Natural killer cell (primary cell): ENCODE measurements around the gene NFKBIE. TPM values are rescaled to one million over a fixed set of nuclear protein-coding genes. Genes with fewer than 3 reads are reported as not detected.

Experiments
- ATAC-seq, 3 donors: fragments of 150-1000 bp in 2 of 3; fragments of 200-7000 bp in 1 of 3; cut with Tn5 transposase; 1 replicate in 1 of 3; 2 replicates in 2 of 3; pipeline ENCODE4 v1.10.0; 2021; ENCODE audit warnings: mild to moderate bottlenecking in 2 of 3, moderate library complexity in 2 of 3
- DNase-seq, 2 donors: peaks; one replicate each; pipeline versions ENCODE4 v3.0.0 to v3.0.0-alpha.2; 2013 to 2021; ENCODE audit warnings: mixed read lengths in 1 of 2
- H3K27ac ChIP-seq: one replicate; pipeline ENCODE4 v1.5.1; 2013; ENCODE audit warnings: mild to moderate bottlenecking, low read length
- H3K27me3 ChIP-seq: one replicate; pipeline ENCODE4 v1.6.1; 2013; ENCODE audit warnings: low read length; ENCODE audit not compliant: control insufficient read depth, insufficient read depth
- H3K36me3 ChIP-seq: one replicate; pipeline ENCODE4 v1.6.1; 2013; ENCODE audit warnings: low read length; ENCODE audit not compliant: control insufficient read depth, insufficient read depth
- H3K4me1 ChIP-seq: one replicate; pipeline ENCODE4 v1.6.1; 2013; ENCODE audit warnings: low read length; ENCODE audit not compliant: control insufficient read depth, insufficient read depth
- H3K4me3 ChIP-seq: one replicate; pipeline ENCODE4 v1.5.1; 2013; ENCODE audit warnings: low read length
- H3K9me3 ChIP-seq: one replicate; pipeline ENCODE4 v1.6.1; 2013; ENCODE audit warnings: low read length; ENCODE audit not compliant: control insufficient read depth, insufficient read depth
- H3K27ac Mint-ChIP-seq, 2 donors: one replicate each; pipeline ENCODE4 v1.8.0; 2022; ENCODE audit warnings: mild to moderate bottlenecking in 2 of 2, mixed read lengths in 2 of 2, moderate library complexity in 1 of 2
- H3K27me3 Mint-ChIP-seq, 2 donors: one replicate each; pipeline ENCODE4 v1.8.0; 2022; ENCODE audit warnings: low read depth in 2 of 2, mixed read lengths in 2 of 2
- H3K36me3 Mint-ChIP-seq: one replicate; pipeline ENCODE4 v1.8.0; 2022; ENCODE audit warnings: mixed read lengths
- H3K4me1 Mint-ChIP-seq, 2 donors: one replicate each; pipeline ENCODE4 v1.8.0; 2022; ENCODE audit warnings: mixed read lengths in 2 of 2
- H3K4me3 Mint-ChIP-seq: one replicate; pipeline ENCODE4 v1.8.0; 2022; ENCODE audit warnings: mild to moderate bottlenecking, moderate library complexity, mixed read lengths
- H3K9me3 Mint-ChIP-seq, 2 donors: one replicate each; pipeline ENCODE4 v1.8.0; 2022; ENCODE audit warnings: mixed read lengths in 2 of 2
- WGBS: methylation state at CpG from one replicate; pipeline ENCODE4 v1.1.7; 2013; ENCODE audit warnings: missing lambda C conversion rate; ENCODE audit not compliant: insufficient coverage; 5-methylcytosine and 5-hydroxymethylcytosine counted together
- intact Hi-C: fragments of 100-400 bp; cut with micrococcal nuclease; formaldehyde crosslinking; loops from one replicate; pipeline ENCODE4 v1.14.2; 2022
- total RNA-seq, 4 donors: library from RNA; stranded (reverse); fragments of 120-200 nt in 1 of 4; gene quantifications; one replicate each; pipeline versions ENCODE4 v1.2.3 to v1.2.4, GENCODE V29; 2013 to 2022
- TF ChIP-seq, protein P1 (sequence below): fragments of 200-600 bp; IDR thresholded peaks from one replicate; pipeline ENCODE4 v1.8.0; 2022; ENCODE audit warnings: antibody characterized with exemption

The NFKBIE gene
- total RNA-seq, 3 donors from 2014 or later (not counting 1 experiment from before 2014, with no cell fraction given) = 44.9 to 61.5 (median 56.4) TPM

DNA sequence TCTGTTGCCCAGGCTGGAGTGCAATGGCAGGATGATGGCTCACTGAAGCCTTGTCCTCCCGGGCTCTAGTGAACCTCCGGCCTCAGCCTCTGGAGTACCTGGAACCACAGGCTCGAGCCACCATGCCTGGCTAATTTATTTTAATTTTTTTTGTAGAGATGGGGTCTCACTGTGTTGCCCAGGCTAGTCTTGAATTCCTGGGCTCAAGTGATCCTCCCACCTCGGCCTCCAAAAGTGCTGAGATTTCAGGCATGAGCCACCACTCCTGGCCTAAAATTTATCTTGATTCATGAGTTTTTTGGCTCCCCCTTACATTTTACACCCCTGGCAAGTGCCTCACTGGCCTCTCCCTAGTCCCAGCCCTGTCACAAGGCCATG lies 44.4 kb downstream of the NFKBIE start:
- H3K27me3 Mint-ChIP-seq = peaks cover 0 to 8% of the 10 kb centered on the region in 2 donors
- Histone ChIP-seq H3K36me3 (no peaks in the 10 kb centered on the region), H3K27me3 (no peaks in the 10 kb centered on the region), H3K4me3 (no peak overlapping the region), H3K27ac (no peak overlapping the region), H3K4me1 (peaks cover 33% of the 10 kb centered on the region), H3K9me3 (no peaks in the 10 kb centered on the region)
- ATAC-seq = no peak
- H3K4me3 Mint-ChIP-seq = peak overlapping the region; percentile 37
- H3K27ac Mint-ChIP-seq = peak overlapping the region in 1 of 2 donors; percentile 65
- WGBS = 96% methylated on average over 4 of the region's 4 CpGs
- TF ChIP-seq, protein P1, sequence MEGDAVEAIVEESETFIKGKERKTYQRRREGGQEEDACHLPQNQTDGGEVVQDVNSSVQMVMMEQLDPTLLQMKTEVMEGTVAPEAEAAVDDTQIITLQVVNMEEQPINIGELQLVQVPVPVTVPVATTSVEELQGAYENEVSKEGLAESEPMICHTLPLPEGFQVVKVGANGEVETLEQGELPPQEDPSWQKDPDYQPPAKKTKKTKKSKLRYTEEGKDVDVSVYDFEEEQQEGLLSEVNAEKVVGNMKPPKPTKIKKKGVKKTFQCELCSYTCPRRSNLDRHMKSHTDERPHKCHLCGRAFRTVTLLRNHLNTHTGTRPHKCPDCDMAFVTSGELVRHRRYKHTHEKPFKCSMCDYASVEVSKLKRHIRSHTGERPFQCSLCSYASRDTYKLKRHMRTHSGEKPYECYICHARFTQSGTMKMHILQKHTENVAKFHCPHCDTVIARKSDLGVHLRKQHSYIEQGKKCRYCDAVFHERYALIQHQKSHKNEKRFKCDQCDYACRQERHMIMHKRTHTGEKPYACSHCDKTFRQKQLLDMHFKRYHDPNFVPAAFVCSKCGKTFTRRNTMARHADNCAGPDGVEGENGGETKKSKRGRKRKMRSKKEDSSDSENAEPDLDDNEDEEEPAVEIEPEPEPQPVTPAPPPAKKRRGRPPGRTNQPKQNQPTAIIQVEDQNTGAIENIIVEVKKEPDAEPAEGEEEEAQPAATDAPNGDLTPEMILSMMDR = no peak
- H3K4me1 Mint-ChIP-seq = peaks cover 16 to 37% of the 10 kb centered on the region in 2 donors
- no peaks in the 10 kb centered on the region for H3K36me3 Mint-ChIP-seq
- H3K9me3 Mint-ChIP-seq = no peaks in the 10 kb centered on the region
- no peak for DNase-seq
- intact Hi-C loops = loop anchor here (1.0 to 5.0 kb wide), 2 partner anchors 16 to 49 kb away; no protein-coding TSS in a partner anchor

DNA sequence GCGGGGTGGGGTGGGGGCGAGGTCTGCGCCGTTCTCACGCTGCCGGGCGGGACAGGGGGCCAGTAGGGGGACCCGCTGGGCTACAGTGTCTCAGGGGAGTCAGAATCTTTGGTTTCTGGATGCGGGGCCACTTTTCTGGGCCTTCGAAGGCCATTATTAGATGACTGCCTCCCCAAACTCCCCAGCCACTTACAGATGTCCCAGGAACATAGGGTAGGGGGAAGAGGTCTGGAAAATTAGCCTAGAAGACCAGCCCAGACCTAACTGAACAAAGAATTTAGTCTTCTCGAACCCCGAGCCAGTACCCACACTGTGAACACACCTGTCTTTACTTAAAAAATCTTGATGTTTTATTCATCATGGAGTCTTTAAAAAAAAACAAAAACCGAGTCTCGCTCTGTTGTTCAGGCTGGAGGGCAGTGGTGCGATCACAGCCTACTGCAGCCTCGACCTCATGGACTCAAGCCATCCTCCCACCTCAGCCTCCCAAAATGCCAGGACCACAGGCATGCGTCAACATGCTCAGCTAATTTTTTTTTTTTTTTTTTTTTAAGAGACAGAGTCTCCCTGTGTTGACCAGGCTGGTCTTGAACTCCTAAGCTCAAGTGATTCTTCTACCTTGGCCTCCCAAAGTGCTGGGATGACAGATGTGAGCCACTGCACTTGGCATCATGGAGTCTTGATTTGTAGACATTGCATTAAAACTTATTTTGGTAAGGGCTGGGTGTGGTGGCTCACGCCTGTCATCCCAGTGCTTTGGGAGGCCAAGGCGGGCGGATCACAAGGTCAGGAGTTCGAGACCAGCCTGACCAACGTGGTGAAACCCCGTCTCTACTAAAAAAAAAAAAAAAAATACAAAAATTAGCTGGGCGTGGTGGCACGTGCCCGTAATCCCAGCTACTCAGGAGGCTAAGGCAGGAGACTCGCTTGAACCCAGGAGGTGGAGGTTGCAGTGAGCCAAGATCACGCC lies 45.3 kb downstream of the NFKBIE start:
- Mint-ChIP-seq H3K4me1 (peaks cover 16 to 37% of the 10 kb centered on the region in 2 donors), H3K27me3 (peaks cover 0 to 8% of the 10 kb centered on the region in 2 donors), H3K27ac (peak overlapping the region in 1 of 2 donors; percentile 59), H3K4me3 (peak overlapping the region; percentile 25), H3K9me3 (no peaks in the 10 kb centered on the region), H3K36me3 (no peaks in the 10 kb centered on the region)
- intact Hi-C loops = loop anchor here (5.0 kb wide), 1 partner anchor 48 kb away; no protein-coding TSS in a partner anchor
- Histone ChIP-seq H3K9me3 (no peaks in the 10 kb centered on the region), H3K36me3 (no peaks in the 10 kb centered on the region), H3K4me1 (peaks cover 33% of the 10 kb centered on the region), H3K27ac (no peak overlapping the region), H3K27me3 (no peaks in the 10 kb centered on the region), H3K4me3 (no peak overlapping the region)
- DNase-seq = no peak
- TF ChIP-seq, protein P1 = no peak
- ATAC-seq = no peak
- WGBS = 60% methylated on average over 19 of the region's 28 CpGs

DNA sequence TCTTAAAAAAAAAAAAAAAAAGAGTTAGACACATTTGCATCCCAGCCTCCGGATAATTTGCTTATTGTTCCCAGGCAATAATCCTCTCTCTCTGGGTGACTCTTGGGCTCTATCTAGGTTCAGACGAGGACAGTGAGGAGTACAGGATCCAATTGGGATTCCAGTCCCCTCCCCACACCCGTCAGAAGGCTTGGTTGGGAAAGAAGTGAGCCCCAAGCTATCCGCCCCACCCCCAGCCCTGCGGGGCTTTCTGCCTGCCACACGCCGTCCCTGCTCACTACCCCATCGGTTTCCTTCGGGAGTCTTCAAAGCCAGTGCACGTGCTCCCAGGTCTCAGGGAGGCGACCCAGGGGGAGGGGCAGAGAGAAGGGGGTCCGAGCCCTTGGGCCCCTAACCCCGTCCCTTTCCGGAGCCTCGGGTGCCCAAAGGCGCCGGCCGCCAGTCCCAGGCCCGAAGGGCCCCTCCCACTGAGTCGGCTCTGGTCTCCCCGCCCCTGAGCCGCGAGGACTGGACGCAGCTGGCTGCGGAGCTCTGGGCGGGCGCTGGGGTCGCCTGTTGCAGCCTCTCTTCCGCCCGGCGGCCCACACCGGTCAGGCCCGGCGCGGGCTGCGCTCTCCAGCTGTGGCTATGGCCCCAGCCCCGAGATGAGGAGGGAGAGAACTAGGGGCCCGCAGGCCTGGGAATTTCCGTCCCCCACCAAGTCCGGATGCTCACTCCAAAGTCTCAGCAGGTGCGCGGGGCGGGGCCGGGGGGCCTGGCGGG lies 46.1 kb downstream of the NFKBIE start:
- Histone ChIP-seq H3K36me3 (no peaks in the 10 kb centered on the region), H3K4me3 (peak overlapping the region; percentile 31), H3K9me3 (no peaks in the 10 kb centered on the region), H3K27me3 (no peaks in the 10 kb centered on the region), H3K4me1 (peaks cover 32% of the 10 kb centered on the region), H3K27ac (no peak overlapping the region)
- peaks cover 0 to 9% of the 10 kb centered on the region in 2 donors for H3K27me3 Mint-ChIP-seq
- H3K9me3 Mint-ChIP-seq = no peaks in the 10 kb centered on the region
- TF ChIP-seq, protein P1 = no peak
- intact Hi-C loops = no loop called here
- H3K4me3 Mint-ChIP-seq = peak overlapping the region; percentile 79
- ATAC-seq (peak; percentile 32 to 68 (median 49)), DNase-seq (peak in 1 of 2 donors; percentile 44)
- peaks cover 10 to 32% of the 10 kb centered on the region in 2 donors for H3K4me1 Mint-ChIP-seq
- H3K27ac Mint-ChIP-seq = peak overlapping the region in 1 of 2 donors; percentile 59
- 3% methylated on average over 38 of the region's 45 CpGs for WGBS
- no peaks in the 10 kb centered on the region for H3K36me3 Mint-ChIP-seq
